Body of pancreas (tissue), 4 donors: ENCODE results near the gene CPT1A.

Experiments
- POLR2A ChIP-seq, 3 donors: fragments of 450-650 bp; IDR thresholded peaks; one replicate each; pipeline ENCODE4 v1.6.1; 2016; ENCODE audit warnings: antibody characterized with exemption in 3 of 3, mild to moderate bottlenecking in 2 of 3
- TF ChIP-seq, protein P1 (sequence below), 7 experiments: fragments of 450-650 bp in 4 of 7; fragments of 200-600 bp in 3 of 7; sonication (generic) in 3 of 7; IDR thresholded peaks; one replicate each; pipeline ENCODE4 v1.5.1; 2016 to 2019; ENCODE audit warnings: antibody characterized with exemption in 7 of 7

GRCh38 chr11:68707527-68707926 lies 134.2 kb downstream of the CPT1A start:
- no peak for TF ChIP-seq POLR2A (IDR thresholded peaks at IDR 0.05)
- TF ChIP-seq, protein P1, sequence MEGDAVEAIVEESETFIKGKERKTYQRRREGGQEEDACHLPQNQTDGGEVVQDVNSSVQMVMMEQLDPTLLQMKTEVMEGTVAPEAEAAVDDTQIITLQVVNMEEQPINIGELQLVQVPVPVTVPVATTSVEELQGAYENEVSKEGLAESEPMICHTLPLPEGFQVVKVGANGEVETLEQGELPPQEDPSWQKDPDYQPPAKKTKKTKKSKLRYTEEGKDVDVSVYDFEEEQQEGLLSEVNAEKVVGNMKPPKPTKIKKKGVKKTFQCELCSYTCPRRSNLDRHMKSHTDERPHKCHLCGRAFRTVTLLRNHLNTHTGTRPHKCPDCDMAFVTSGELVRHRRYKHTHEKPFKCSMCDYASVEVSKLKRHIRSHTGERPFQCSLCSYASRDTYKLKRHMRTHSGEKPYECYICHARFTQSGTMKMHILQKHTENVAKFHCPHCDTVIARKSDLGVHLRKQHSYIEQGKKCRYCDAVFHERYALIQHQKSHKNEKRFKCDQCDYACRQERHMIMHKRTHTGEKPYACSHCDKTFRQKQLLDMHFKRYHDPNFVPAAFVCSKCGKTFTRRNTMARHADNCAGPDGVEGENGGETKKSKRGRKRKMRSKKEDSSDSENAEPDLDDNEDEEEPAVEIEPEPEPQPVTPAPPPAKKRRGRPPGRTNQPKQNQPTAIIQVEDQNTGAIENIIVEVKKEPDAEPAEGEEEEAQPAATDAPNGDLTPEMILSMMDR (IDR thresholded peaks at IDR 0.05), result no peak
